Sigmoid colon (tissue), 7 donors: Measurements from ENCODE around the gene PTGDS. TPM values are rescaled to one million over a fixed set of nuclear protein-coding genes. Genes with fewer than 3 reads are reported as not detected.

Source experiments
- DNase-seq: peaks from one replicate; pipeline ENCODE4 v3.0.0-alpha.2; 2019
- H3K27ac ChIP-seq, 4 donors: fragments of 200-600 bp; sonication (generic); one replicate each; pipeline ENCODE4 v1.5.1; 2016 to 2019; ENCODE audit warnings: mild to moderate bottlenecking in 1 of 4
- H3K27me3 ChIP-seq, 3 donors: fragments of 200-600 bp; sonication (generic); one replicate each; pipeline ENCODE4 v1.5.1; 2019; ENCODE audit warnings: mild to moderate bottlenecking in 1 of 3
- H3K36me3 ChIP-seq, 4 donors: fragments of 200-600 bp; sonication (generic); one replicate each; pipeline ENCODE4 v1.5.1; 2016 to 2019
- H3K4me1 ChIP-seq, 4 donors: fragments of 200-600 bp; sonication (generic); one replicate each; pipeline ENCODE4 v1.5.1; 2017 to 2019
- H3K4me3 ChIP-seq, 4 donors: fragments of 200-600 bp; sonication (generic); one replicate each; pipeline ENCODE4 v1.5.1; 2017 to 2019; ENCODE audit warnings: mild to moderate bottlenecking in 2 of 4, moderate library complexity in 1 of 4
- H3K9me3 ChIP-seq, 4 donors: fragments of 200-600 bp in 3 of 4; sonication (generic) in 3 of 4; one replicate each; pipeline versions ENCODE4 v1.5.1 to v1.6.1; 2013 to 2019
- EP300 ChIP-seq, 4 donors: sonication (generic); formaldehyde crosslinking; IDR thresholded peaks; one replicate each; pipeline ENCODE4 v1.6.1; 2017; ENCODE audit warnings: antibody characterized with exemption in 4 of 4
- POLR2A ChIP-seq, 2 donors: fragments of 450-650 bp; IDR thresholded peaks; one replicate each; pipeline ENCODE4 v1.6.1; 2016; ENCODE audit warnings: antibody characterized with exemption in 2 of 2, mild to moderate bottlenecking in 2 of 2, moderate library complexity in 2 of 2
- POLR2AphosphoS5 ChIP-seq, 4 donors: sonication (generic); formaldehyde crosslinking; IDR thresholded peaks; one replicate each; pipeline ENCODE4 v1.6.1; 2017; ENCODE audit warnings: antibody characterized with exemption in 4 of 4
- WGBS, 2 donors: extraction: QIAGEN DNeasy Blood & Tissue Kit; methylation state at CpG; one replicate each; pipeline ENCODE4 v1.1.7; 2013; 5-methylcytosine and 5-hydroxymethylcytosine counted together
- intact Hi-C: fragments of 100-400 bp; cut with DNase I; formaldehyde crosslinking; loops from one replicate; pipeline ENCODE4 v1.15.1; 2023
- polyA plus RNA-seq, 3 donors: library from polyadenylated mRNA; stranded (reverse); fragments of 200-250 nt; gene quantifications; one replicate each; pipeline ENCODE4 v1.2.3, GENCODE V29; 2013
- total RNA-seq, 4 donors: library from RNA; depleted of rRNA; stranded (reverse); fragments of >200 nt; gene quantifications; one replicate each; pipeline ENCODE4 v1.1.0, GENCODE V29; 2016
- TF ChIP-seq, protein P1 (sequence below), 4 experiments: fragments of 450-650 bp in 3 of 4; fragments of 200-600 bp in 1 of 4; IDR thresholded peaks; one replicate each; pipeline ENCODE4 v1.5.1; 2016 to 2019; ENCODE audit warnings: antibody characterized with exemption in 4 of 4, mild to moderate bottlenecking in 3 of 4, moderate library complexity in 2 of 4
- donor health status: healthy with polysubstance abuse.
- donor health status: Bipolar disorder and iron deficiency.
- donor health status: healthy.

PTGDS gene
- total and polyA plus RNA-seq, 7 donors: 8.3 to 218 (median 28.5) TPM

DNA sequence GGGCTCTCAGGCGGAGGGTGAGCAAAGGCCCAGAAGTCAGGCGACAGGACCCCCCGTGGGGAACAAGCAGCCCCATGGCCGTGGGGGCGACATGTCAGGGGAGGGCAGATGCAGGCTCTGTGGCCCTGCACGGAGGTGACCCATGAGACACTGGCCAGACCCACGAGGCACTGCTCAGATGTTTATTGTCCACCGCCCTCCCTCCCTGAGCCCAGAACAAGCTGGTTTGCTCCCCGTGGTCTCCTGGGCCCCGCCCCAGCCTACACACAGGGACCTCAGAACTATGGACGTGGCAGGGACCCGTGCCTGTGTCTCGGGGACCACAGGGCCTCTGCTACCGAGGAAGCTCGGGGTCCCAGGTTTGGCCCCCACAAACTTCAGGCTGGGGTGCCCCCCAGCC lies 52.7 kb downstream of the PTGDS start:
- intact Hi-C loops: loop anchor here (10.0 kb wide), 1 partner anchor 185 kb away; the partner anchor contains the start of genes AJM1 and PHPT1
- 54 to 57% methylated on average over 15 of the region's 15 CpGs for WGBS, 2 donors
- no peak for DNase-seq
- Histone ChIP-seq H3K4me1 (peaks cover 0 to 41% (median 38%) of the 10 kb centered on the region in 4 donors), H3K9me3 (no peaks in the 10 kb centered on the region), H3K36me3 (no peaks in the 10 kb centered on the region), H3K27me3 (peaks cover 0 to 8% (median 0%) of the 10 kb centered on the region in 3 donors), H3K27ac (no peak overlapping the region), H3K4me3 (no peak overlapping the region)
- TF ChIP-seq, protein P1, sequence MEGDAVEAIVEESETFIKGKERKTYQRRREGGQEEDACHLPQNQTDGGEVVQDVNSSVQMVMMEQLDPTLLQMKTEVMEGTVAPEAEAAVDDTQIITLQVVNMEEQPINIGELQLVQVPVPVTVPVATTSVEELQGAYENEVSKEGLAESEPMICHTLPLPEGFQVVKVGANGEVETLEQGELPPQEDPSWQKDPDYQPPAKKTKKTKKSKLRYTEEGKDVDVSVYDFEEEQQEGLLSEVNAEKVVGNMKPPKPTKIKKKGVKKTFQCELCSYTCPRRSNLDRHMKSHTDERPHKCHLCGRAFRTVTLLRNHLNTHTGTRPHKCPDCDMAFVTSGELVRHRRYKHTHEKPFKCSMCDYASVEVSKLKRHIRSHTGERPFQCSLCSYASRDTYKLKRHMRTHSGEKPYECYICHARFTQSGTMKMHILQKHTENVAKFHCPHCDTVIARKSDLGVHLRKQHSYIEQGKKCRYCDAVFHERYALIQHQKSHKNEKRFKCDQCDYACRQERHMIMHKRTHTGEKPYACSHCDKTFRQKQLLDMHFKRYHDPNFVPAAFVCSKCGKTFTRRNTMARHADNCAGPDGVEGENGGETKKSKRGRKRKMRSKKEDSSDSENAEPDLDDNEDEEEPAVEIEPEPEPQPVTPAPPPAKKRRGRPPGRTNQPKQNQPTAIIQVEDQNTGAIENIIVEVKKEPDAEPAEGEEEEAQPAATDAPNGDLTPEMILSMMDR (IDR thresholded peaks at IDR 0.05): no peak
- TF ChIP-seq POLR2AphosphoS5 (IDR thresholded peaks at IDR 0.05) (no peak), POLR2A (IDR thresholded peaks at IDR 0.05) (no peak), EP300 (IDR thresholded peaks at IDR 0.05) (no peak)

DNA sequence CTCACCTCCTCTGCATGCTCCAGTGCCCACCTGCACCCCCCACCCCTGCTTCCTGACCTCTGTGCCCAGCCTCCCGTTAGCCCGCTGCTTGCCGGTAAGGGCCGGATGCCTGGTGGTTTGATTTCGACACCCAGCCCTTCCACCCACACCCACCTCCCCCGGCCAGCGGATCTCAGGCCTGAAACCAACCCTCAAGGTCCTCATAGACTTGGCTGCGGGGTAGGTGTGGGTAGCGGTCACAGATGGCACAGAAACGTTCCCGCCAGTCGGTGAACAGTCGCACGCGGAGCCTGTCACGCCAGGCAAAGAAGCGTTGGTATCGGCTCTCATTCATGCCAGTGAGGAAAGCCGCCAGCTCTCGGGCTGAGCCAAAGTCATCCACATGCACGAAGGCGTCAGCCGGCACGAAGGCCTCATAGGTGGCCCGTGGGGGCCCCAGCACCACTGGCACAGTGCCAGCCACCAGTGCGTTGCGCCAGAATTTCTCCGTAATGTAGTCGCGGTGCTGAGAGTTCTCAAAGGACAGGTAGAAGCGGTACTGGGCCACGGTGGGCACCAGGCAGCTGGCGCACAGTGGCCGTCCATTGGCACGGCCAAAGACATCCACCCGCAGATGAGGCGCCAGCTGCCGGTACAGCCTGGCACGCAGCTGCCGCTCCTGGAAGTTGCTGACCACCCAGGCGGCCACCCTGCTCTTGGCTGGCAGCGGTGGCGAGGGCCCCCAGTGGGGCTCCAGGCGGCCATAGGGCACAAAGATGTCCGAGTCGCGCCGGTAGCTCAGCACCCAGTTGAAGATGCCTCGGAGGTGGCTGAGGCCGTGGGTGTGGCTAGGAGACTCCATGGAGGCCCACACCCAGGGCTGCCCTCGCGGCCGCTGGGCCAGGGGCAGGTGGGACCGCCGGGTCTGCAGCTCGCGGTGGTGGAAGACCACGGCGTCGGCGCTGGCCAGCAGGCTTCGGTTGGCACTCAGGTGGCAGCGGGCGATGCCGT lies 53.5 kb downstream of the PTGDS start:
- 68 to 73% methylated on average over 65 of the region's 65 CpGs for WGBS, 2 donors
- Histone ChIP-seq H3K4me1 (peaks cover 0 to 43% (median 43%) of the 10 kb centered on the region in 4 donors), H3K27me3 (peaks cover 0 to 9% (median 0%) of the 10 kb centered on the region in 3 donors), H3K4me3 (no peak overlapping the region), H3K36me3 (no peaks in the 10 kb centered on the region), H3K9me3 (no peaks in the 10 kb centered on the region), H3K27ac (no peak overlapping the region)
- intact Hi-C loops: loop anchor here (10.0 kb wide), 1 partner anchor 186 kb away; the partner anchor contains the start of genes AJM1 and PHPT1
- no peak for DNase-seq
- no peak for TF ChIP-seq EP300 (IDR thresholded peaks at IDR 0.05)
- TF ChIP-seq, protein P1 (IDR thresholded peaks at IDR 0.05): no peak
- TF ChIP-seq POLR2AphosphoS5 (IDR thresholded peaks at IDR 0.05): no peak
- TF ChIP-seq POLR2A (IDR thresholded peaks at IDR 0.05): no peak

Other genes starting within 250 kb of the PTGDS start
Only the 30 nearest of the 37 such genes appear.
- not detected for gene LCN8, start 219.3 kb upstream of the PTGDS start, total RNA-seq
- under 1 TPM in 1 of 3 donors, not detected in 2; 0.04 TPM for gene LCN8, start 219.3 kb upstream of the PTGDS start, polyA plus RNA-seq
- not detected for gene LCN15, start 213.0 kb upstream of the PTGDS start, total RNA-seq
- gene LCN15, start 213.0 kb upstream of the PTGDS start, polyA plus RNA-seq: 1 to 10 TPM in 2 of 3 donors, under 1 TPM in 1; 0.70 to 9.0 (median 6.6) TPM
- gene TMEM141, start 186.2 kb upstream of the PTGDS start, total RNA-seq: 10 to 100 TPM; 37.5 to 84.7 (median 63.2) TPM
- 100 to 1,000 TPM; 345 to 629 (median 415) TPM for gene TMEM141, start 186.2 kb upstream of the PTGDS start, polyA plus RNA-seq
- gene CCDC183, start 181.2 kb upstream of the PTGDS start, total RNA-seq: 1 to 10 TPM in 2 of 4 donors, under 1 TPM in 1, not detected in 1; 0.71 to 1.5 (median 1.1) TPM
- gene CCDC183, start 181.2 kb upstream of the PTGDS start, polyA plus RNA-seq: 1 to 10 TPM; 3.0 to 3.5 (median 3.0) TPM
- 10 to 100 TPM; 36.0 to 55.9 (median 49.9) TPM for gene RABL6, start 169.6 kb upstream of the PTGDS start, total RNA-seq
- 100 to 1,000 TPM in 1 of 3 donors, 10 to 100 TPM in 2; 63.1 to 103 (median 68.7) TPM for gene RABL6, start 169.6 kb upstream of the PTGDS start, polyA plus RNA-seq
- gene AJM1, start 135.0 kb upstream of the PTGDS start, total RNA-seq: 1 to 10 TPM in 3 of 4 donors, under 1 TPM in 1; 0.82 to 8.6 (median 5.2) TPM
- gene AJM1, start 135.0 kb upstream of the PTGDS start, polyA plus RNA-seq: 1 to 10 TPM in 2 of 3 donors, under 1 TPM in 1; 0.46 to 6.7 (median 1.8) TPM
- 10 to 100 TPM; 39.0 to 73.1 (median 56.4) TPM for gene PHPT1, start 128.1 kb upstream of the PTGDS start, total RNA-seq
- 100 to 1,000 TPM; 109 to 144 (median 120) TPM for gene PHPT1, start 128.1 kb upstream of the PTGDS start, polyA plus RNA-seq
- gene MAMDC4, start 125.2 kb upstream of the PTGDS start, total RNA-seq: 1 to 10 TPM in 2 of 4 donors, under 1 TPM in 2; 0.71 to 2.8 (median 1.8) TPM
- 10 to 100 TPM in 1 of 3 donors, 1 to 10 TPM in 2; 1.6 to 25.3 (median 2.4) TPM for gene MAMDC4, start 125.2 kb upstream of the PTGDS start, polyA plus RNA-seq
- 100 to 1,000 TPM; 261 to 303 (median 281) TPM for gene EDF1, start 111.2 kb upstream of the PTGDS start, total RNA-seq
- 100 to 1,000 TPM; 541 to 755 (median 730) TPM for gene EDF1, start 111.2 kb upstream of the PTGDS start, polyA plus RNA-seq
- gene TRAF2, start 91.0 kb upstream of the PTGDS start, total RNA-seq: 1 to 10 TPM; 1.8 to 5.5 (median 3.9) TPM
- gene TRAF2, start 91.0 kb upstream of the PTGDS start, polyA plus RNA-seq: 10 to 100 TPM; 13.2 to 21.9 (median 13.9) TPM
- gene FBXW5, start 32.8 kb upstream of the PTGDS start, total RNA-seq: 100 to 1,000 TPM; 153 to 202 (median 171) TPM
- 100 to 1,000 TPM; 147 to 182 (median 165) TPM for gene FBXW5, start 32.8 kb upstream of the PTGDS start, polyA plus RNA-seq
- gene C8G, start 32.3 kb upstream of the PTGDS start, total RNA-seq: not detected
- gene C8G, start 32.3 kb upstream of the PTGDS start, polyA plus RNA-seq: 10 to 100 TPM in 1 of 3 donors, 1 to 10 TPM in 2; 4.2 to 11.1 (median 5.4) TPM
- gene LCN12, start 25.2 kb upstream of the PTGDS start, total RNA-seq: 1 to 10 TPM in 1 of 4 donors, not detected in 3; 1.2 TPM
- 1 to 10 TPM in 1 of 3 donors, not detected in 2; 3.0 TPM for gene LCN12, start 25.2 kb upstream of the PTGDS start, polyA plus RNA-seq
- gene LCNL1, start 5.5 kb downstream of the PTGDS start, total RNA-seq: 1 to 10 TPM in 1 of 4 donors, under 1 TPM in 3; 0.14 to 1.1 (median 0.43) TPM
- under 1 TPM in 1 of 3 donors, not detected in 2; 0.50 TPM for gene LCNL1, start 5.5 kb downstream of the PTGDS start, polyA plus RNA-seq
- 10 to 100 TPM; 28.0 to 38.0 (median 36.2) TPM for gene PAXX, start 14.9 kb downstream of the PTGDS start, total RNA-seq
- gene PAXX, start 14.9 kb downstream of the PTGDS start, polyA plus RNA-seq: 10 to 100 TPM; 28.4 to 80.9 (median 40.8) TPM
- 1 to 10 TPM in 1 of 4 donors, not detected in 3; 1.4 TPM for gene CLIC3, start 19.1 kb downstream of the PTGDS start, total RNA-seq
- 1 to 10 TPM in 1 of 3 donors, not detected in 2; 4.7 TPM for gene CLIC3, start 19.1 kb downstream of the PTGDS start, polyA plus RNA-seq
- 10 to 100 TPM in 3 of 4 donors, 1 to 10 TPM in 1; 9.2 to 19.7 (median 13.2) TPM for gene ABCA2, start 50.7 kb downstream of the PTGDS start, total RNA-seq
- gene ABCA2, start 50.7 kb downstream of the PTGDS start, polyA plus RNA-seq: 10 to 100 TPM in 1 of 3 donors, 1 to 10 TPM in 2; 6.0 to 28.6 (median 9.0) TPM
- 1 to 10 TPM in 1 of 4 donors, under 1 TPM in 2, not detected in 1; 0.36 to 1.3 (median 0.41) TPM for gene FUT7, start 54.6 kb downstream of the PTGDS start, total RNA-seq
- gene FUT7, start 54.6 kb downstream of the PTGDS start, polyA plus RNA-seq: 1 to 10 TPM in 1 of 3 donors, not detected in 2; 1.3 TPM
- gene NPDC1, start 68.7 kb downstream of the PTGDS start, total RNA-seq: 100 to 1,000 TPM in 1 of 4 donors, 10 to 100 TPM in 3; 21.4 to 101 (median 42.4) TPM
- gene NPDC1, start 68.7 kb downstream of the PTGDS start, polyA plus RNA-seq: 100 to 1,000 TPM in 1 of 3 donors, 10 to 100 TPM in 2; 47.9 to 118 (median 91.9) TPM
- 1 to 10 TPM in 3 of 4 donors, not detected in 1; 1.2 to 2.2 (median 2.1) TPM for gene ENTPD2, start 76.6 kb downstream of the PTGDS start, total RNA-seq
- 1 to 10 TPM in 2 of 3 donors, under 1 TPM in 1; 0.92 to 6.4 (median 3.0) TPM for gene ENTPD2, start 76.6 kb downstream of the PTGDS start, polyA plus RNA-seq
- under 1 TPM in 1 of 4 donors, not detected in 3; 0.81 TPM for gene SAPCD2, start 93.1 kb downstream of the PTGDS start, total RNA-seq
- gene SAPCD2, start 93.1 kb downstream of the PTGDS start, polyA plus RNA-seq: 10 to 100 TPM in 1 of 3 donors, 1 to 10 TPM in 2; 3.6 to 16.4 (median 3.7) TPM
- gene UAP1L1, start 100.0 kb downstream of the PTGDS start, total RNA-seq: 1 to 10 TPM; 2.9 to 9.1 (median 4.8) TPM
- 1 to 10 TPM; 4.2 to 9.6 (median 6.0) TPM for gene UAP1L1, start 100.0 kb downstream of the PTGDS start, polyA plus RNA-seq
- gene MAN1B1, start 109.5 kb downstream of the PTGDS start, total RNA-seq: 10 to 100 TPM; 27.8 to 34.9 (median 28.7) TPM
- 10 to 100 TPM; 12.0 to 52.0 (median 14.1) TPM for gene MAN1B1, start 109.5 kb downstream of the PTGDS start, polyA plus RNA-seq
- 100 to 1,000 TPM in 2 of 4 donors, 10 to 100 TPM in 2; 88.5 to 140 (median 111) TPM for gene DPP7, start 137.2 kb downstream of the PTGDS start, total RNA-seq
- gene DPP7, start 137.2 kb downstream of the PTGDS start, polyA plus RNA-seq: 100 to 1,000 TPM in 1 of 3 donors, 10 to 100 TPM in 2; 26.6 to 158 (median 36.6) TPM
- gene GRIN1, start 161.7 kb downstream of the PTGDS start, total RNA-seq: 1 to 10 TPM in 1 of 4 donors, under 1 TPM in 3; 0.16 to 1.1 (median 0.38) TPM
- under 1 TPM in 1 of 3 donors, not detected in 2; 0.69 TPM for gene GRIN1, start 161.7 kb downstream of the PTGDS start, polyA plus RNA-seq
- gene LRRC26, start 192.5 kb downstream of the PTGDS start, total RNA-seq: under 1 TPM in 1 of 4 donors, not detected in 3; 0.68 TPM
- gene LRRC26, start 192.5 kb downstream of the PTGDS start, polyA plus RNA-seq: 1 to 10 TPM; 1.2 to 6.3 (median 1.4) TPM
- not detected for gene TMEM210, start 194.6 kb downstream of the PTGDS start, total RNA-seq
- under 1 TPM in 1 of 3 donors, not detected in 2; 0.12 TPM for gene TMEM210, start 194.6 kb downstream of the PTGDS start, polyA plus RNA-seq
- gene ANAPC2, start 211.1 kb downstream of the PTGDS start, total RNA-seq: 10 to 100 TPM; 21.0 to 27.4 (median 24.6) TPM
- gene ANAPC2, start 211.1 kb downstream of the PTGDS start, polyA plus RNA-seq: 10 to 100 TPM; 12.5 to 49.3 (median 13.2) TPM
- 100 to 1,000 TPM in 1 of 4 donors, 10 to 100 TPM in 3; 39.6 to 122 (median 76.3) TPM for gene SSNA1, start 211.2 kb downstream of the PTGDS start, total RNA-seq
- gene SSNA1, start 211.2 kb downstream of the PTGDS start, polyA plus RNA-seq: 100 to 1,000 TPM in 2 of 3 donors, 10 to 100 TPM in 1; 93.2 to 112 (median 105) TPM
- gene TPRN, start 223.2 kb downstream of the PTGDS start, total RNA-seq: 1 to 10 TPM; 3.0 to 4.6 (median 3.8) TPM
- gene TPRN, start 223.2 kb downstream of the PTGDS start, polyA plus RNA-seq: 10 to 100 TPM; 64.9 to 80.5 (median 78.1) TPM